Glutamatergic neuron (in vitro differentiated cells): Measurements from ENCODE around the gene BATF3. TPM values are rescaled to one million over a fixed set of nuclear protein-coding genes. Genes with fewer than 3 reads are reported as not detected.

Experiments used
- DNase-seq: peaks from one replicate; pipeline ENCODE4 v3.0.0; 2022
- H3K27ac Mint-ChIP-seq: one replicate; pipeline ENCODE4 v1.8.0; 2020; ENCODE audit warnings: mild to moderate bottlenecking, mixed read lengths, inconsistent platforms; ENCODE audit not compliant: unreplicated experiment
- H3K27me3 Mint-ChIP-seq: one replicate; pipeline ENCODE4 v1.8.0; 2020; ENCODE audit warnings: mild to moderate bottlenecking, moderate library complexity, mixed read lengths, inconsistent platforms; ENCODE audit not compliant: unreplicated experiment
- H3K36me3 Mint-ChIP-seq: one replicate; pipeline ENCODE4 v1.8.0; 2020; ENCODE audit warnings: mild to moderate bottlenecking, mixed read lengths, inconsistent platforms; ENCODE audit not compliant: unreplicated experiment
- H3K4me1 Mint-ChIP-seq: one replicate; pipeline ENCODE4 v1.8.0; 2020; ENCODE audit warnings: mild to moderate bottlenecking, low read depth, mixed read lengths, inconsistent platforms; ENCODE audit not compliant: unreplicated experiment
- H3K4me3 Mint-ChIP-seq: one replicate; pipeline ENCODE4 v1.8.0; 2020; ENCODE audit warnings: mild to moderate bottlenecking, mixed read lengths, inconsistent platforms; ENCODE audit not compliant: unreplicated experiment
- H3K9me3 Mint-ChIP-seq: one replicate; pipeline ENCODE4 v1.8.0; 2020; ENCODE audit warnings: mild to moderate bottlenecking, moderate library complexity, mixed read lengths, inconsistent platforms; ENCODE audit not compliant: unreplicated experiment
- CTCF ChIP-seq: fragments of 200-600 bp; sonication (generic); IDR thresholded peaks from one replicate; pipeline ENCODE4 v1.5.0; 2021; ENCODE audit not compliant: partially characterized antibody, unreplicated experiment
- total RNA-seq: library from RNA; stranded (reverse); fragmentation: NEBNext Ultra II Directional; extraction: Animal tissue kit (Norgen Biotek cat#: 25700); gene quantifications from one replicate; pipeline ENCODE4 v1.2.1, GENCODE V29; 2021; ENCODE audit not compliant: unreplicated experiment

The BATF3 gene
- total RNA-seq, 1 donor from 2014 or later: 0.56 TPM

GRCh38 chr1:212671342-212672031 is 28.2 kb downstream of the BATF3 start:
- Mint-ChIP-seq H3K27me3 (no peaks in the 10 kb centered on the region), H3K4me1 (peaks cover 29% of the 10 kb centered on the region)

GRCh38 chr1:212670882-212671281 is 28.8 kb downstream of the BATF3 start:
- Mint-ChIP-seq H3K4me1 (peaks cover 31% of the 10 kb centered on the region), H3K27me3 (no peaks in the 10 kb centered on the region), H3K36me3 (peaks cover 5% of the 10 kb centered on the region), H3K27ac (no peak overlapping the region), H3K4me3 (no peak overlapping the region), H3K9me3 (peaks cover 6% of the 10 kb centered on the region)
- DNase-seq: no peak
- TF ChIP-seq CTCF: no peak

More at GRCh38 chr1:212671342-212672031, 28.2 kb downstream of the BATF3 start:
- Mint-ChIP-seq H3K9me3 (peaks cover 6% of the 10 kb centered on the region), H3K27ac (peak overlapping the region; percentile 53), H3K36me3 (peaks cover 5% of the 10 kb centered on the region), H3K4me3 (no peak overlapping the region)
- no peak for DNase-seq
- TF ChIP-seq CTCF: no peak

GRCh38 chr1:212670301-212670700 is 29.3 kb downstream of the BATF3 start:
- no peak for DNase-seq
- Mint-ChIP-seq H3K36me3 (peaks cover 5% of the 10 kb centered on the region), H3K9me3 (peaks cover 6% of the 10 kb centered on the region), H3K4me3 (no peak overlapping the region), H3K4me1 (peaks cover 31% of the 10 kb centered on the region), H3K27ac (no peak overlapping the region), H3K27me3 (peaks cover 3% of the 10 kb centered on the region)
- TF ChIP-seq CTCF: no peak

- TF ChIP-seq CTCF: no peak
- H3K36me3 Mint-ChIP-seq: peaks cover 5% of the 10 kb centered on the region
- peaks cover 4% of the 10 kb centered on the region for H3K9me3 Mint-ChIP-seq
- peaks cover 35% of the 10 kb centered on the region for H3K4me1 Mint-ChIP-seq
- no peak overlapping the region for H3K27ac Mint-ChIP-seq
- no peak for DNase-seq
- H3K27me3 Mint-ChIP-seq: peaks cover 3% of the 10 kb centered on the region
- H3K4me3 Mint-ChIP-seq: no peak overlapping the region
Observed at GRCh38 chr1:212669600-212669999, 30.0 kb downstream of the BATF3 start.

GRCh38 chr1:212669102-212669501 is 30.5 kb downstream of the BATF3 start:
- Mint-ChIP-seq H3K27ac (no peak overlapping the region), H3K4me3 (no peak overlapping the region), H3K4me1 (peaks cover 36% of the 10 kb centered on the region), H3K9me3 (peaks cover 4% of the 10 kb centered on the region), H3K27me3 (peaks cover 3% of the 10 kb centered on the region), H3K36me3 (peaks cover 5% of the 10 kb centered on the region)
- peak; percentile 12 for TF ChIP-seq CTCF
- no peak for DNase-seq
